ENCODE measurements around the gene NTM.
A peak's percentile ranks its signal among the peaks of the same experiment; 100 is the strongest.

Gene NTM

GRCh38 chr11:131895865-131896264, 525.5 kb downstream of the NTM start:
- TF ChIP-seq CTCF (conservative IDR thresholded peaks at IDR 0.05; ENCODE audit: low read length): no peak
- no peak for DNase-seq (ENCODE audit: low read depth)
- no peak overlapping the region for H3K4me3 ChIP-seq (ENCODE audit: low read length)

GRCh38 chr11:131896978-131897615, 526.7 kb downstream of the NTM start:
- no peak for TF ChIP-seq CTCF (conservative IDR thresholded peaks at IDR 0.05; ENCODE audit: low read length)
- no peak for DNase-seq (ENCODE audit: low read depth)
- no peak overlapping the region for H3K4me3 ChIP-seq (ENCODE audit: low read length)

GRCh38 chr11:131897956-131898355, 527.5 kb downstream of the NTM start:
- H3K4me3 ChIP-seq (ENCODE audit: low read length): no peak overlapping the region
- TF ChIP-seq CTCF (conservative IDR thresholded peaks at IDR 0.05; ENCODE audit: low read length): no peak
- DNase-seq (ENCODE audit: low read depth): no peak

GRCh38 chr11:131898949-131899348, 528.5 kb downstream of the NTM start:
- no peak for TF ChIP-seq CTCF (conservative IDR thresholded peaks at IDR 0.05; ENCODE audit: low read length)
- no peak for DNase-seq (ENCODE audit: low read depth)
- H3K4me3 ChIP-seq (ENCODE audit: low read length): no peak overlapping the region

- TF ChIP-seq CTCF (conservative IDR thresholded peaks at IDR 0.05; ENCODE audit: low read length): no peak
- DNase-seq (ENCODE audit: low read depth): peak; percentile 49
- H3K4me3 ChIP-seq (ENCODE audit: low read length): no peak overlapping the region
These were observed 529.6 kb downstream of the NTM start for GRCh38 chr11:131899950-131900580.

- TF ChIP-seq CTCF (conservative IDR thresholded peaks at IDR 0.05; ENCODE audit: low read length): no peak
- H3K4me3 ChIP-seq (ENCODE audit: low read length): no peak overlapping the region
- DNase-seq (ENCODE audit: low read depth): no peak
These were observed 532.0 kb downstream of the NTM start for GRCh38 chr11:131902421-131902820.

GRCh38 chr11:131903074-131903473, 532.7 kb downstream of the NTM start:
- DNase-seq (ENCODE audit: low read depth): no peak

More at GRCh38 chr11:131903074-131903473, 532.7 kb downstream of the NTM start:
- no peak overlapping the region for H3K4me3 ChIP-seq (ENCODE audit: low read length)
- no peak for TF ChIP-seq CTCF (conservative IDR thresholded peaks at IDR 0.05; ENCODE audit: low read length)
